WTC11 (cell line): ENCODE measurements around the gene SMPDL3A. TPM values are rescaled to one million over a fixed set of nuclear protein-coding genes. Genes with fewer than 3 reads are reported as not detected.

Experiments used
- ATAC-seq: fragments of 200-7000 bp; cut with Tn5 transposase; 2 replicates; pipeline ENCODE4 v1.10.0; 2021; ENCODE audit warnings: mild to moderate bottlenecking, moderate library complexity
- Bru-seq: library from RNA; stranded (reverse); fragments of 400-500 nt; gene quantifications from one replicate; lab custom pipeline; 2021; lab: Mats Ljungman, UMichigan
- CTCF ChIA-PET: fragments of 300-600 bp; sonication (Branson Sonifier 250); formaldehyde crosslinking; loops from one replicate; lab custom pipeline; 2021; ENCODE audit warnings: antibody characterized with exemption; lab: Charles Lee
- POLR2A ChIA-PET: fragments of 350-600 bp; sonication (Branson Sonifier 250); formaldehyde crosslinking; loops from one replicate; lab custom pipeline; 2021; ENCODE audit warnings: antibody characterized with exemption; lab: Charles Lee
- DNase-seq: peaks from one replicate; pipeline ENCODE4 v3.0.0; 2021; ENCODE audit warnings: low spot score
- H3K27ac Mint-ChIP-seq: 2 replicates; pipeline ENCODE4 v1.8.0; 2021; ENCODE audit warnings: mixed read lengths
- H3K27me3 Mint-ChIP-seq: 2 replicates; pipeline ENCODE4 v1.8.0; 2021; ENCODE audit warnings: low read depth, mild to moderate bottlenecking, moderate library complexity, mixed read lengths
- H3K36me3 Mint-ChIP-seq: 2 replicates; pipeline ENCODE4 v1.8.0; 2021; ENCODE audit warnings: mixed read lengths
- H3K4me1 Mint-ChIP-seq: 2 replicates; pipeline ENCODE4 v1.8.0; 2022; ENCODE audit warnings: mixed read lengths
- H3K4me3 Mint-ChIP-seq: 2 replicates; pipeline ENCODE4 v1.8.0; 2021; ENCODE audit warnings: mild to moderate bottlenecking, moderate library complexity, mixed read lengths
- H3K9me3 Mint-ChIP-seq: 2 replicates; pipeline ENCODE4 v1.8.0; 2021; ENCODE audit warnings: mixed read lengths
- AFF4 ChIP-seq: sonication (generic); formaldehyde crosslinking; IDR thresholded peaks from 2 replicates; pipeline ENCODE4 v1.8.1; 2023; ENCODE audit warnings: mild to moderate bottlenecking, missing genetic modification reagents, borderline replicate concordance
- E2F5 ChIP-seq: sonication (generic); formaldehyde crosslinking; IDR thresholded peaks from 2 replicates; pipeline ENCODE4 v1.8.1; 2022; ENCODE audit warnings: mild to moderate bottlenecking, moderate library complexity, missing genetic modification reagents
- ELF4 ChIP-seq: sonication (generic); formaldehyde crosslinking; IDR thresholded peaks from 2 replicates; pipeline ENCODE4 v1.8.1; 2022; ENCODE audit warnings: low read depth, mild to moderate bottlenecking, moderate library complexity, missing genetic modification reagents
- EMX1 ChIP-seq: fragments of 250-450 bp; sonication (Bioruptor Pico); IDR thresholded peaks from 2 replicates; pipeline ENCODE4 v1.8.0; 2021; ENCODE audit warnings: mild to moderate bottlenecking
- FOXK1 ChIP-seq: sonication (generic); formaldehyde crosslinking; IDR thresholded peaks from 2 replicates; pipeline ENCODE4 v1.8.0; 2022; ENCODE audit warnings: mild to moderate bottlenecking, moderate library complexity, missing genetic modification reagents
- GTF2I ChIP-seq: fragments of 250-450 bp; sonication (Bioruptor Pico); conservative IDR thresholded peaks from 2 replicates; pipeline ENCODE4 v1.4.0; 2021; ENCODE audit warnings: mild to moderate bottlenecking
- KAT7 ChIP-seq: sonication (generic); formaldehyde crosslinking; IDR thresholded peaks from 2 replicates; pipeline ENCODE4 v1.8.1; 2023; ENCODE audit warnings: missing genetic modification reagents, mild to moderate bottlenecking, borderline replicate concordance
- MXD4 ChIP-seq: fragments of 250-450 bp; sonication (Bioruptor Pico); IDR thresholded peaks from 2 replicates; pipeline ENCODE4 v1.8.0; 2021; ENCODE audit warnings: mild to moderate bottlenecking, moderate library complexity, borderline replicate concordance
- NFATC4 ChIP-seq: fragments of 250-450 bp; sonication (Bioruptor Pico); IDR thresholded peaks from 2 replicates; pipeline ENCODE4 v1.9.0; 2021; ENCODE audit warnings: mild to moderate bottlenecking
- OVOL2 ChIP-seq: fragments of 250-450 bp; sonication (Bioruptor Pico); IDR thresholded peaks from 2 replicates; pipeline ENCODE4 v1.9.0; 2021; ENCODE audit warnings: mild to moderate bottlenecking, borderline replicate concordance
- SMAD3 ChIP-seq: sonication (generic); formaldehyde crosslinking; IDR thresholded peaks from 2 replicates; pipeline ENCODE4 v1.8.0; 2022; ENCODE audit warnings: missing genetic modification reagents, mild to moderate bottlenecking, borderline replicate concordance
- SOX15 ChIP-seq: fragments of 250-450 bp; sonication (Bioruptor Pico); IDR thresholded peaks from 2 replicates; pipeline ENCODE4 v1.9.0; 2021; ENCODE audit warnings: mild to moderate bottlenecking
- SP1 ChIP-seq: sonication (generic); formaldehyde crosslinking; conservative IDR thresholded peaks from 2 replicates; pipeline ENCODE4 v1.8.1; 2022; ENCODE audit warnings: missing genetic modification reagents
- TEAD1 ChIP-seq: sonication (generic); formaldehyde crosslinking; IDR thresholded peaks from 2 replicates; pipeline ENCODE4 v1.8.0; 2022; ENCODE audit warnings: mild to moderate bottlenecking, missing genetic modification reagents
- ZBTB21 ChIP-seq: sonication (generic); formaldehyde crosslinking; IDR thresholded peaks from 2 replicates; pipeline ENCODE4 v1.8.1; 2023; ENCODE audit warnings: mild to moderate bottlenecking, missing genetic modification reagents, borderline replicate concordance
- ZNF121 ChIP-seq: sonication (generic); formaldehyde crosslinking; IDR thresholded peaks from 2 replicates; pipeline ENCODE4 v1.8.0; 2023; ENCODE audit warnings: missing genetic modification reagents
- ZNF396 ChIP-seq: fragments of 250-450 bp; sonication (Bioruptor Pico); IDR thresholded peaks from 2 replicates; pipeline ENCODE4 v1.8.0; 2021; ENCODE audit warnings: mild to moderate bottlenecking, moderate library complexity, borderline replicate concordance
- ZNF423 ChIP-seq: fragments of 250-450 bp; sonication (Bioruptor Pico); IDR thresholded peaks from 2 replicates; pipeline ENCODE4 v2.1.2; 2022; ENCODE audit warnings: mild to moderate bottlenecking, moderate library complexity
- long read RNA-seq, 3 experiments: library from RNA in 1 of 3; library from capped mRNA in 1 of 3; library from polyadenylated mRNA in 1 of 3; unstranded in 2 of 3; stranded (forward) in 1 of 3; transcript quantifications; one replicate each; pipeline ENCODE4 v2.0.0, GENCODE V29; 2021
- total RNA-seq: library from RNA; stranded (reverse); gene quantifications from 3 replicates; pipeline ENCODE4 v1.2.3, GENCODE V29; 2021
- TF ChIP-seq, protein P1 (sequence below): sonication (generic); formaldehyde crosslinking; IDR thresholded peaks from 2 replicates; pipeline ENCODE4 v1.8.0; 2022; ENCODE audit warnings: mild to moderate bottlenecking, missing genetic modification reagents
- TF ChIP-seq, protein P2 (sequence below): fragments of 250-450 bp; sonication (Bioruptor Pico); IDR thresholded peaks from 2 replicates; pipeline ENCODE4 v1.9.0; 2021; ENCODE audit warnings: mild to moderate bottlenecking, borderline replicate concordance
- TF ChIP-seq, protein P3 (sequence below): fragments of 250-450 bp; sonication (Bioruptor Pico); IDR thresholded peaks from 2 replicates; pipeline ENCODE4 v1.9.0; 2021; ENCODE audit warnings: mild to moderate bottlenecking

The SMPDL3A gene, protein sequence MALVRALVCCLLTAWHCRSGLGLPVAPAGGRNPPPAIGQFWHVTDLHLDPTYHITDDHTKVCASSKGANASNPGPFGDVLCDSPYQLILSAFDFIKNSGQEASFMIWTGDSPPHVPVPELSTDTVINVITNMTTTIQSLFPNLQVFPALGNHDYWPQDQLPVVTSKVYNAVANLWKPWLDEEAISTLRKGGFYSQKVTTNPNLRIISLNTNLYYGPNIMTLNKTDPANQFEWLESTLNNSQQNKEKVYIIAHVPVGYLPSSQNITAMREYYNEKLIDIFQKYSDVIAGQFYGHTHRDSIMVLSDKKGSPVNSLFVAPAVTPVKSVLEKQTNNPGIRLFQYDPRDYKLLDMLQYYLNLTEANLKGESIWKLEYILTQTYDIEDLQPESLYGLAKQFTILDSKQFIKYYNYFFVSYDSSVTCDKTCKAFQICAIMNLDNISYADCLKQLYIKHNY
- 2.0 to 2.8 TPM (median 2.1 TPM) in 3 replicates for total RNA-seq
- percentile 51 among the genes with signal in this experiment for Bru-seq, nascent RNA
- long read RNA-seq, experiment 1, partial matches to known transcripts = 1 of 5 reads
- long read RNA-seq, experiment 1, other reads (novel, unspliced or antisense) = 3 of 5 reads
- long read RNA-seq, experiment 2, partial matches to known transcripts = 2 of 4 reads
- long read RNA-seq, experiment 2, other reads (novel, unspliced or antisense) = 2 of 4 reads
- long read RNA-seq, experiment 3, partial matches to known transcripts = 0 of 2 reads
- long read RNA-seq, experiment 3, other reads (novel, unspliced or antisense) = 0 of 2 reads

DNA sequence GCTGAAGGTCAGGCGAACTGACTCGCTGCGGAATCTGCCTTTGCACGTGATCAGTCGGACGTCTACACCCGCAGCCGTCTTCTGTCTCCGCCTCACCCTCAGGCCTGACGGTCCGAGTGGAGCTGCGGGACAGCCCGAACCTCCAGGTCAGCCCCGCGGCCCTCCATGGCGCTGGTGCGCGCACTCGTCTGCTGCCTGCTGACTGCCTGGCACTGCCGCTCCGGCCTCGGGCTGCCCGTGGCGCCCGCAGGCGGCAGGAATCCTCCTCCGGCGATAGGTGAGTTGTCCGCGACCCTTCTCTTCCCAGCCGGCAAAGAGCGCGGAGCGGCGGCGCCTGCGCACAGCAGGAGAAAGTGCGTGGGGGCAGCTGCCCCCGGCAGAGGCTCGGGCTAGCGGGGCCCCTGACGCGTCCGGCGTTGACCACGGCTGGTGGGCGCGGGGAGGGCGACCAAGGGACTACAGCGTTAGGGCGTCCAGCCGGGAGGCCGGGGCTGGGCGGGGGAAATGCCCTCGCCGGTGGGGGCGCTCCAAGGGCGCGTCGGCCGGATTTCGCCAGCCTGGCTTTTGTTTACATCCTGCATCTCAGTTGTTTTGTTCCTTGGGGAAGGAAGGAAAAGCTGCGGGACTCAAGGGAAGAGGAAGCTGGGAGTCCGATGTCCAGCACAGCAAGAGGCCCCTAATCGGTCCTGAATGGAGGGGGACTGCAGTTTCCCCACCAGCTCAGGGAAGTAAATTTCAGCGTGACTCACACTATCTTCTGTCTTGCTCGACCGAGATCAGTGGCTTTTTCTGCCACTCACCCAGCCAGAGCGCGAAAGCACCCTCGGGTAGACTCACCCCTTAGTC lies at the start of gene SMPDL3A:
TSS of gene SMPDL3A (plus strand) at position 77 of the 846 bp plus-strand sequence. CDS start at position 166, 89 bp downstream.
- Mint-ChIP-seq H3K4me3 (peak within 1 kb of the TSS; percentile 75), H3K27me3 (peaks cover 52% of the 10 kb centered on the region), H3K27ac (peak within 1 kb of the TSS; percentile 98), H3K4me1 (peaks cover 59% of the 10 kb centered on the region), H3K9me3 (no peaks in the 10 kb centered on the region), H3K36me3 (no peaks in the 10 kb centered on the region)
- peak; percentile 81 for DNase-seq
- ATAC-seq = peak; percentile 81
- ChIA-PET CTCF (interaction anchor here (0.6 to 2.0 kb wide), 22 partner anchors 9 to 310 kb away, joined by 3 to 17 read pairs (median 4); partner anchors contain the start of gene PKIB), POLR2A (interaction anchor here (0.7 to 1.7 kb wide), 2 partner anchors 50 to 86 kb away, joined by 3 to 5 read pairs; no protein-coding TSS in a partner anchor)
- TF ChIP-seq ZNF121 (no peak), SP1 (CRISPR knock-in tag) (peak; percentile 64; the same call in 1 of the 2 replicates), OVOL2 (no peak), ZNF396 (CRISPR knock-in tag) (no peak), ZNF423 (no peak; the same call in 1 of the 2 replicates), SOX15 (CRISPR knock-in tag) (no peak), EMX1 (no peak), E2F5 (peak; percentile 85), ELF4 (peak; percentile 58; the same call in 1 of the 2 replicates), FOXK1 (peak; percentile 83), NFATC4 (CRISPR knock-in tag) (no peak), TEAD1 (CRISPR knock-in tag) (peak; percentile 92), KAT7 (no peak), SMAD3 (no peak), AFF4 (CRISPR knock-in tag) (peak; percentile 33; the same call in 1 of the 2 replicates), ZBTB21 (CRISPR knock-in tag) (peak; percentile 83; the same call in 1 of the 2 replicates), MXD4 (CRISPR knock-in tag) (no peak), GTF2I (CRISPR knock-in tag) (no peak)
- TF ChIP-seq, protein P1, sequence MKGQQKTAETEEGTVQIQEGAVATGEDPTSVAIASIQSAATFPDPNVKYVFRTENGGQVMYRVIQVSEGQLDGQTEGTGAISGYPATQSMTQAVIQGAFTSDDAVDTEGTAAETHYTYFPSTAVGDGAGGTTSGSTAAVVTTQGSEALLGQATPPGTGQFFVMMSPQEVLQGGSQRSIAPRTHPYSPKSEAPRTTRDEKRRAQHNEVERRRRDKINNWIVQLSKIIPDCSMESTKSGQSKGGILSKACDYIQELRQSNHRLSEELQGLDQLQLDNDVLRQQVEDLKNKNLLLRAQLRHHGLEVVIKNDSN (CRISPR knock-in tag) = peak; percentile 74
- TF ChIP-seq, protein P2, sequence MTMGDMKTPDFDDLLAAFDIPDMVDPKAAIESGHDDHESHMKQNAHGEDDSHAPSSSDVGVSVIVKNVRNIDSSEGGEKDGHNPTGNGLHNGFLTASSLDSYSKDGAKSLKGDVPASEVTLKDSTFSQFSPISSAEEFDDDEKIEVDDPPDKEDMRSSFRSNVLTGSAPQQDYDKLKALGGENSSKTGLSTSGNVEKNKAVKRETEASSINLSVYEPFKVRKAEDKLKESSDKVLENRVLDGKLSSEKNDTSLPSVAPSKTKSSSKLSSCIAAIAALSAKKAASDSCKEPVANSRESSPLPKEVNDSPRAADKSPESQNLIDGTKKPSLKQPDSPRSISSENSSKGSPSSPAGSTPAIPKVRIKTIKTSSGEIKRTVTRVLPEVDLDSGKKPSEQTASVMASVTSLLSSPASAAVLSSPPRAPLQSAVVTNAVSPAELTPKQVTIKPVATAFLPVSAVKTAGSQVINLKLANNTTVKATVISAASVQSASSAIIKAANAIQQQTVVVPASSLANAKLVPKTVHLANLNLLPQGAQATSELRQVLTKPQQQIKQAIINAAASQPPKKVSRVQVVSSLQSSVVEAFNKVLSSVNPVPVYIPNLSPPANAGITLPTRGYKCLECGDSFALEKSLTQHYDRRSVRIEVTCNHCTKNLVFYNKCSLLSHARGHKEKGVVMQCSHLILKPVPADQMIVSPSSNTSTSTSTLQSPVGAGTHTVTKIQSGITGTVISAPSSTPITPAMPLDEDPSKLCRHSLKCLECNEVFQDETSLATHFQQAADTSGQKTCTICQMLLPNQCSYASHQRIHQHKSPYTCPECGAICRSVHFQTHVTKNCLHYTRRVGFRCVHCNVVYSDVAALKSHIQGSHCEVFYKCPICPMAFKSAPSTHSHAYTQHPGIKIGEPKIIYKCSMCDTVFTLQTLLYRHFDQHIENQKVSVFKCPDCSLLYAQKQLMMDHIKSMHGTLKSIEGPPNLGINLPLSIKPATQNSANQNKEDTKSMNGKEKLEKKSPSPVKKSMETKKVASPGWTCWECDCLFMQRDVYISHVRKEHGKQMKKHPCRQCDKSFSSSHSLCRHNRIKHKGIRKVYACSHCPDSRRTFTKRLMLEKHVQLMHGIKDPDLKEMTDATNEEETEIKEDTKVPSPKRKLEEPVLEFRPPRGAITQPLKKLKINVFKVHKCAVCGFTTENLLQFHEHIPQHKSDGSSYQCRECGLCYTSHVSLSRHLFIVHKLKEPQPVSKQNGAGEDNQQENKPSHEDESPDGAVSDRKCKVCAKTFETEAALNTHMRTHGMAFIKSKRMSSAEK = no peak
- TF ChIP-seq, protein P3, sequence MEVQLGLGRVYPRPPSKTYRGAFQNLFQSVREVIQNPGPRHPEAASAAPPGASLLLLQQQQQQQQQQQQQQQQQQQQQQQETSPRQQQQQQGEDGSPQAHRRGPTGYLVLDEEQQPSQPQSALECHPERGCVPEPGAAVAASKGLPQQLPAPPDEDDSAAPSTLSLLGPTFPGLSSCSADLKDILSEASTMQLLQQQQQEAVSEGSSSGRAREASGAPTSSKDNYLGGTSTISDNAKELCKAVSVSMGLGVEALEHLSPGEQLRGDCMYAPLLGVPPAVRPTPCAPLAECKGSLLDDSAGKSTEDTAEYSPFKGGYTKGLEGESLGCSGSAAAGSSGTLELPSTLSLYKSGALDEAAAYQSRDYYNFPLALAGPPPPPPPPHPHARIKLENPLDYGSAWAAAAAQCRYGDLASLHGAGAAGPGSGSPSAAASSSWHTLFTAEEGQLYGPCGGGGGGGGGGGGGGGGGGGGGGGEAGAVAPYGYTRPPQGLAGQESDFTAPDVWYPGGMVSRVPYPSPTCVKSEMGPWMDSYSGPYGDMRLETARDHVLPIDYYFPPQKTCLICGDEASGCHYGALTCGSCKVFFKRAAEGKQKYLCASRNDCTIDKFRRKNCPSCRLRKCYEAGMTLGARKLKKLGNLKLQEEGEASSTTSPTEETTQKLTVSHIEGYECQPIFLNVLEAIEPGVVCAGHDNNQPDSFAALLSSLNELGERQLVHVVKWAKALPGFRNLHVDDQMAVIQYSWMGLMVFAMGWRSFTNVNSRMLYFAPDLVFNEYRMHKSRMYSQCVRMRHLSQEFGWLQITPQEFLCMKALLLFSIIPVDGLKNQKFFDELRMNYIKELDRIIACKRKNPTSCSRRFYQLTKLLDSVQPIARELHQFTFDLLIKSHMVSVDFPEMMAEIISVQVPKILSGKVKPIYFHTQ (CRISPR knock-in tag) = no peak
